ENCODE data around the gene ICAM5. TPM values are rescaled to one million over a fixed set of nuclear protein-coding genes. Genes with fewer than 3 reads are reported as not detected.
"Not testable (repeated sequence)": the region's sequence is repeated elsewhere in the genome, so short reads cannot be mapped to it uniquely, and the experiment has no call there.

ICAM5 gene, protein sequence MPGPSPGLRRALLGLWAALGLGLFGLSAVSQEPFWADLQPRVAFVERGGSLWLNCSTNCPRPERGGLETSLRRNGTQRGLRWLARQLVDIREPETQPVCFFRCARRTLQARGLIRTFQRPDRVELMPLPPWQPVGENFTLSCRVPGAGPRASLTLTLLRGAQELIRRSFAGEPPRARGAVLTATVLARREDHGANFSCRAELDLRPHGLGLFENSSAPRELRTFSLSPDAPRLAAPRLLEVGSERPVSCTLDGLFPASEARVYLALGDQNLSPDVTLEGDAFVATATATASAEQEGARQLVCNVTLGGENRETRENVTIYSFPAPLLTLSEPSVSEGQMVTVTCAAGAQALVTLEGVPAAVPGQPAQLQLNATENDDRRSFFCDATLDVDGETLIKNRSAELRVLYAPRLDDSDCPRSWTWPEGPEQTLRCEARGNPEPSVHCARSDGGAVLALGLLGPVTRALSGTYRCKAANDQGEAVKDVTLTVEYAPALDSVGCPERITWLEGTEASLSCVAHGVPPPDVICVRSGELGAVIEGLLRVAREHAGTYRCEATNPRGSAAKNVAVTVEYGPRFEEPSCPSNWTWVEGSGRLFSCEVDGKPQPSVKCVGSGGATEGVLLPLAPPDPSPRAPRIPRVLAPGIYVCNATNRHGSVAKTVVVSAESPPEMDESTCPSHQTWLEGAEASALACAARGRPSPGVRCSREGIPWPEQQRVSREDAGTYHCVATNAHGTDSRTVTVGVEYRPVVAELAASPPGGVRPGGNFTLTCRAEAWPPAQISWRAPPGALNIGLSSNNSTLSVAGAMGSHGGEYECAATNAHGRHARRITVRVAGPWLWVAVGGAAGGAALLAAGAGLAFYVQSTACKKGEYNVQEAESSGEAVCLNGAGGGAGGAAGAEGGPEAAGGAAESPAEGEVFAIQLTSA
- total RNA-seq (1.8 and 2.5 TPM in 2 replicates), polyA plus RNA-seq (0.47 and 0.55 TPM in 2 replicates), polyA minus RNA-seq (ENCODE audit: low replicate concordance) (0.07 and 1.2 TPM in 2 replicates)
- polyA plus RNA-seq (2012), result 0.78 and 0.97 TPM in 2 replicates

GRCh38 chr19:10289836-10290356, at the start of gene ICAM5:
Gene ICAM5, plus strand, starts transcription at chr19:10289952. Its CDS starts 92 bp downstream, at chr19:10290044.
- DNase-seq (ENCODE audit: low read depth in 2 of 2), result no peak
- TF ChIP-seq CTCF (conservative IDR thresholded peaks at IDR 0.05 in 1 of 2, IDR thresholded peaks at IDR 0.05 in 1 of 2; ENCODE audit: low read depth in 1 of 2, low read length in 2 of 2), result no peak
- no peak for TF ChIP-seq EZH2 (IDR thresholded peaks at IDR 0.05; ENCODE audit: low read length, missing control alignments)
- H3K9me3 ChIP-seq (ENCODE audit: control insufficient read depth, insufficient read depth, low read depth, low read length), result no peaks in the 10 kb centered on the region
- no peaks in the 10 kb centered on the region for H4K20me1 ChIP-seq (ENCODE audit: control insufficient read depth, extremely low read depth, insufficient read depth, low read length)
- no peak within 1 kb of the TSS for H3K9ac ChIP-seq (ENCODE audit: insufficient read depth, low read length)
- H3K27ac ChIP-seq (ENCODE audit: insufficient read depth, low read length), result no peak within 1 kb of the TSS
- H3K36me3 ChIP-seq (ENCODE audit: control insufficient read depth, insufficient read depth, low read length), result no peaks in the 10 kb centered on the region
- H3K4me1 ChIP-seq (ENCODE audit: control insufficient read depth, extremely low read depth, insufficient read depth, low read length), result peaks cover 10% of the 10 kb centered on the region
- peak within 1 kb of the TSS; percentile 47 to 60 (median 56) for H3K4me3 ChIP-seq (replicated peaks in 1 of 4; ENCODE audit: control extremely low read depth in 1 of 4, insufficient read depth in 1 of 4, low read depth in 3 of 4, low read length in 4 of 4)
- peak within 1 kb of the TSS; percentile 93 for H3K4me2 ChIP-seq (ENCODE audit: extremely low read depth, insufficient read depth, low read length)
- peaks cover 44% of the 10 kb centered on the region for H3K27me3 ChIP-seq (ENCODE audit: control insufficient read depth, insufficient read depth, low read length)
- H3K79me2 ChIP-seq (ENCODE audit: control insufficient read depth, insufficient read depth, low read length), result no peaks in the 10 kb centered on the region
- H2AFZ ChIP-seq (ENCODE audit: low read length), result peak within 1 kb of the TSS; percentile 17

GRCh38 chr19:10241826-10242449, 47.8 kb upstream of the ICAM5 start:
- H4K20me1 ChIP-seq (ENCODE audit: control insufficient read depth, extremely low read depth, insufficient read depth, low read length); H3K9me3 ChIP-seq (ENCODE audit: control insufficient read depth, insufficient read depth, low read depth, low read length); H3K4me2 ChIP-seq (ENCODE audit: extremely low read depth, insufficient read depth, low read length); H3K27ac ChIP-seq (ENCODE audit: insufficient read depth, low read length); H3K79me2 ChIP-seq (ENCODE audit: control insufficient read depth, insufficient read depth, low read length); H3K27me3 ChIP-seq (ENCODE audit: control insufficient read depth, insufficient read depth, low read length); DNase-seq (ENCODE audit: low read depth in 2 of 2); H3K9ac ChIP-seq (ENCODE audit: insufficient read depth, low read length); H3K36me3 ChIP-seq (ENCODE audit: control insufficient read depth, insufficient read depth, low read length); H3K4me3 ChIP-seq (replicated peaks in 1 of 4; ENCODE audit: control extremely low read depth in 1 of 4, insufficient read depth in 1 of 4, low read depth in 3 of 4, low read length in 4 of 4); H2AFZ ChIP-seq (ENCODE audit: low read length): not testable (repeated sequence)
- H3K4me1 ChIP-seq (ENCODE audit: control insufficient read depth, extremely low read depth, insufficient read depth, low read length), result peaks cover 12% of the 10 kb centered on the region

DNA sequence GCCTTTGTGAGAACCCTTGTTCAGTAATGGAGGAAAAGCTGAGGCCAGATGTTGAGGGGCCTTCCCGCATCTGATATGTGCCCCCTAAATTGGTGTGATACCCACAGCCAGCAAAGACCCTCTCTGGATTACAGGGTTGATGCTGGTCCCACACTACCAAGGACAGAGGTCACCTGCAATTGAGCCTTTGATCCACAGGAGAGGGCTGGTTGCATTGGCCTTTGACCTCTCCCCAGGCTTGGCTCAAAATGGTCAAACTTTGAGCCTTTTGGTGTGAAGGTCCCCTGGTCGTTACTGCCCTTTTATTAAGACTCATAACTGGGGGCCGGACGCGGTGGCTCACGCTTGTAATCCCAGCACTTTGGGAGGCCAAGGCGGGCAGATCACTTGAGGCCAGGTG, 46.1 kb upstream of the ICAM5 start:
- peaks cover 5% of the 10 kb centered on the region for H3K4me1 ChIP-seq (ENCODE audit: control insufficient read depth, extremely low read depth, insufficient read depth, low read length)
- H3K27ac ChIP-seq (ENCODE audit: insufficient read depth, low read length), result no peak overlapping the region
- H3K36me3 ChIP-seq (ENCODE audit: control insufficient read depth, insufficient read depth, low read length), result no peaks in the 10 kb centered on the region
- no peaks in the 10 kb centered on the region for H4K20me1 ChIP-seq (ENCODE audit: control insufficient read depth, extremely low read depth, insufficient read depth, low read length)
- no peak for TF ChIP-seq CTCF (conservative IDR thresholded peaks at IDR 0.05 in 1 of 2, IDR thresholded peaks at IDR 0.05 in 1 of 2; ENCODE audit: low read depth in 1 of 2, low read length in 2 of 2)
- no peak for TF ChIP-seq EZH2 (IDR thresholded peaks at IDR 0.05; ENCODE audit: low read length, missing control alignments)
- H3K9me3 ChIP-seq (ENCODE audit: control insufficient read depth, insufficient read depth, low read depth, low read length), result no peaks in the 10 kb centered on the region
- no peak for DNase-seq (ENCODE audit: low read depth in 2 of 2)
- no peak overlapping the region for H3K9ac ChIP-seq (ENCODE audit: insufficient read depth, low read length)
- H3K4me2 ChIP-seq (ENCODE audit: extremely low read depth, insufficient read depth, low read length), result no peak overlapping the region
- H3K79me2 ChIP-seq (ENCODE audit: control insufficient read depth, insufficient read depth, low read length), result no peaks in the 10 kb centered on the region
- H3K27me3 ChIP-seq (ENCODE audit: control insufficient read depth, insufficient read depth, low read length), result no peaks in the 10 kb centered on the region
- no peak overlapping the region for H3K4me3 ChIP-seq (replicated peaks in 1 of 4; ENCODE audit: control extremely low read depth in 1 of 4, insufficient read depth in 1 of 4, low read depth in 3 of 4, low read length in 4 of 4)
- no peak overlapping the region for H2AFZ ChIP-seq (ENCODE audit: low read length)
